Naive thymus-derived CD8-positive, alpha-beta T cell (primary cell): Measurements from ENCODE around the gene LNPEP. TPM values are rescaled to one million over a fixed set of nuclear protein-coding genes. Genes with fewer than 3 reads are reported as not detected.

Source experiments
- ATAC-seq, 2 donors: fragments of 150-1000 bp; cut with Tn5 transposase in 1 of 2; sonication (Bioruptor Pico), chemical (Tn5 transposase) in 1 of 2; 1 replicate in 1 of 2; 2 replicates in 1 of 2; pipeline ENCODE4 v1.10.0; 2021; ENCODE audit warnings: mild to moderate bottlenecking in 2 of 2, moderate library complexity in 2 of 2
- POLR2A ChIA-PET: fragments of 350-600 bp; sonication (Branson Sonifier 250); formaldehyde crosslinking; loops from one replicate; lab custom pipeline; 2021; ENCODE audit warnings: antibody characterized with exemption; lab: Charles Lee
- DNase-seq, 10 donors: peaks; one replicate each; pipeline versions ENCODE4 v3.0.0 to v3.0.0-alpha.2; 2020 to 2022
- H3K27ac Mint-ChIP-seq, 10 donors: one replicate each; pipeline ENCODE4 v1.8.0; 2020 to 2022; ENCODE audit warnings: mild to moderate bottlenecking in 10 of 10, mixed read lengths in 10 of 10, moderate library complexity in 4 of 10, inconsistent platforms in 1 of 10
- H3K27me3 Mint-ChIP-seq, 5 donors: one replicate each; pipeline ENCODE4 v1.8.0; 2021 to 2022; ENCODE audit warnings: mixed read lengths in 5 of 5
- H3K36me3 Mint-ChIP-seq, 3 donors: one replicate each; pipeline ENCODE4 v1.8.0; 2020 to 2022; ENCODE audit warnings: mixed read lengths in 3 of 3, mild to moderate bottlenecking in 2 of 3, inconsistent platforms in 1 of 3
- H3K4me1 Mint-ChIP-seq, 4 donors: one replicate each; pipeline ENCODE4 v1.8.0; 2021 to 2022; ENCODE audit warnings: mixed read lengths in 4 of 4
- H3K4me3 Mint-ChIP-seq, 10 donors: one replicate each; pipeline ENCODE4 v1.8.0; 2020 to 2022; ENCODE audit warnings: mild to moderate bottlenecking in 10 of 10, mixed read lengths in 10 of 10, moderate library complexity in 6 of 10, inconsistent platforms in 1 of 10
- H3K9me3 Mint-ChIP-seq, 9 donors: one replicate each; pipeline ENCODE4 v1.8.0; 2020 to 2022; ENCODE audit warnings: mixed read lengths in 9 of 9, mild to moderate bottlenecking in 3 of 9, inconsistent platforms in 1 of 9, moderate library complexity in 1 of 9
- polyA plus RNA-seq, 3 donors: library from polyadenylated mRNA; unstranded; fragments of 300-500 nt; fragmentation: Illumina TruSeq; gene quantifications; one replicate each; pipeline ENCODE4 v1.2.3, GENCODE V29; 2021
- total RNA-seq, 8 experiments: library from RNA in 2 of 8; stranded (reverse) in 2 of 8; gene quantifications; one replicate each; pipeline ENCODE4 v1.2.3 and lab custom pipeline; 2021 to 2026

LNPEP gene
- total and polyA plus RNA-seq, 5 experiments from 2014 or later = 50.9 to 107 (median 61.7) TPM

- POLR2A ChIA-PET = no interaction called here
- peaks cover 0 to 7% (median 0%) of the 10 kb centered on the region in 4 donors for H3K4me1 Mint-ChIP-seq
- ATAC-seq (peak in 1 of 2 donors; percentile 14), DNase-seq (no peak)
- peaks cover 0 to 3% (median 2%) of the 10 kb centered on the region in 5 donors for H3K27me3 Mint-ChIP-seq
- H3K36me3 Mint-ChIP-seq = peaks cover 0 to 3% (median 0%) of the 10 kb centered on the region in 3 donors
- H3K27ac Mint-ChIP-seq = no peak overlapping the region
- no peak overlapping the region for H3K4me3 Mint-ChIP-seq
- no peaks in the 10 kb centered on the region for H3K9me3 Mint-ChIP-seq
Observed at GRCh38 chr5:97043511-97043910, 107.6 kb downstream of the LNPEP start.

- peaks cover 0 to 7% (median 0%) of the 10 kb centered on the region in 4 donors for H3K4me1 Mint-ChIP-seq
- no peak for ATAC-seq
- peaks cover 0 to 3% (median 0%) of the 10 kb centered on the region in 3 donors for H3K36me3 Mint-ChIP-seq
- no peaks in the 10 kb centered on the region for H3K9me3 Mint-ChIP-seq
- POLR2A ChIA-PET = no interaction called here
- peak overlapping the region in 1 of 10 donors; percentile 47 for H3K27ac Mint-ChIP-seq
- H3K4me3 Mint-ChIP-seq = no peak overlapping the region
- DNase-seq = peak in 1 of 10 donors; percentile 14
- H3K27me3 Mint-ChIP-seq = peaks cover 0 to 3% (median 2%) of the 10 kb centered on the region in 5 donors
Observed at GRCh38 chr5:97044052-97044451, 108.2 kb downstream of the LNPEP start.

- POLR2A ChIA-PET = interaction anchor here (0.5 to 0.6 kb wide), 2 partner anchors 116 to 238 kb away, joined by 3 to 4 read pairs; partner anchors contain the start of gene ERAP1
- Mint-ChIP-seq H3K4me1 (peaks cover 0 to 7% (median 2%) of the 10 kb centered on the region in 4 donors), H3K36me3 (peaks cover 0 to 3% (median 0%) of the 10 kb centered on the region in 3 donors), H3K27me3 (peaks cover 0 to 8% (median 2%) of the 10 kb centered on the region in 5 donors), H3K9me3 (no peaks in the 10 kb centered on the region), H3K4me3 (no peak overlapping the region), H3K27ac (no peak overlapping the region)
- DNase-seq = peak in 1 of 10 donors; percentile 10
- no peak for ATAC-seq
Observed at GRCh38 chr5:97046270-97046982, 110.5 kb downstream of the LNPEP start.

DNA sequence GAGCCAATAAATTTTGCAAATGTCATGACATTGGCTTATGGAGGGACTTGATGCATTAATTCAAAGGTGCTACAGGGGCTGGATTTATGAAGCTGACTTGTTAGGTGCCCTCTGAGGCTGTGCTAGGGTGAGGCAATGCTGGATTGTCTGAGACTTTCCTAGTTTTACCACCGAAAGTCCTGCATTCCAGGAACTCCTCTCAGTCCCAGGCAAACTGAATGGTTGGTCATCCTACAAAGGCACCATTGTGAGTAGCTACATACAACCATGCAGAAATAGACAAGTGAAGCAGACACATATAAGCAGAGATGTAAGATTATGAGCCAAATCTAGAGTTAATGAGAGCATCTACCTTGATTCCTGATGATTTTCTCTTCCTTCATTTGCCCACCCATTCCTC, 111.2 kb downstream of the LNPEP start:
- peaks cover 0 to 7% (median 2%) of the 10 kb centered on the region in 4 donors for H3K4me1 Mint-ChIP-seq
- peaks cover 0 to 7% (median 0%) of the 10 kb centered on the region in 3 donors for H3K36me3 Mint-ChIP-seq
- POLR2A ChIA-PET = no interaction called here
- ATAC-seq (no peak), DNase-seq (no peak)
- peaks cover 0 to 10% (median 2%) of the 10 kb centered on the region in 5 donors for H3K27me3 Mint-ChIP-seq
- no peak overlapping the region for H3K4me3 Mint-ChIP-seq
- peaks cover 0 to 3% (median 0%) of the 10 kb centered on the region in 9 donors for H3K9me3 Mint-ChIP-seq
- peak overlapping the region in 1 of 10 donors; percentile 36 for H3K27ac Mint-ChIP-seq

DNA sequence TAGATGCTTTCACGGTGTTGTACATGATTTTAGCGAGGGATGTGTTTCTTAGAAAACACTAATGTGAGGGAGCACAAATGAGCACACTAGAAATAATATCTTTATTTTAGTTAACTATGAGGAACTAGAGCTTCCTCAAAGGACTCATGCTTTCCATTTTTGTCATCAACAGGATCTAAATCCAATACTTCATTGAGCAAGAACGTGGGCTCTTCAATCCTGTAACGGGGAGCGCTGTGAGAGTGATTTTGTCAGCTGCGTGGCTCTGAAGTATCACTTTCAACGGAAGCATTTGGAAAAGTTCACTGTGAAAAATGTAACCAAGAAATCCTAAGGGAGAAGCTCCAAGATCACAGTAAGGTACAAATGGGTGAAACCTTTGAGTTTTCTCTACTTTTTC, 113.3 kb downstream of the LNPEP start:
- POLR2A ChIA-PET = no interaction called here
- Mint-ChIP-seq H3K36me3 (peaks cover 0 to 9% (median 6%) of the 10 kb centered on the region in 3 donors), H3K4me1 (peaks cover 0 to 4% (median 0%) of the 10 kb centered on the region in 4 donors), H3K9me3 (peaks cover 0 to 7% (median 0%) of the 10 kb centered on the region in 9 donors), H3K27ac (no peak overlapping the region), H3K4me3 (no peak overlapping the region), H3K27me3 (peaks cover 0 to 12% (median 2%) of the 10 kb centered on the region in 5 donors)
- no peak for ATAC-seq
- DNase-seq = no peak

DNA sequence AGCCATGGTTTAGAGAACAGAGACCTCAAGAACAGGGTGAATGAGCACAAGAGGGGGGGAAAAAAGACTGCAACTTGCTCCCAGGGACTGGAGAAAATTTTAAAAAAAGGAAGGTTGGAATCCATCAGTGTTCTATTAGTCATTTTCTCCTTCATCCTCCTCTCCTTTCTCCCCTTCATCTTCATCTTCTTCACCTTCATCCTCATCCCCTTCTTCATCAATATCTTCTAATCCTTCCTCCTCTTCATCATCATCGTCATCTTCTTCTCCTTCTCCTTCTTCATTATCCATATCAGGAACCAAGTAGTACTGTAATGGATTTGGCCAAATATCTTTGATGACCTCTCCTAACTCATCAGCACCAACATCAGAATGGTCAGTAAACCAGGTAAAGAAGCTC, 120.4 kb downstream of the LNPEP start:
- ATAC-seq = no peak
- H3K27me3 Mint-ChIP-seq = peaks cover 0 to 8% (median 0%) of the 10 kb centered on the region in 5 donors
- H3K9me3 Mint-ChIP-seq = peaks cover 0 to 29% (median 12%) of the 10 kb centered on the region in 9 donors

DNA sequence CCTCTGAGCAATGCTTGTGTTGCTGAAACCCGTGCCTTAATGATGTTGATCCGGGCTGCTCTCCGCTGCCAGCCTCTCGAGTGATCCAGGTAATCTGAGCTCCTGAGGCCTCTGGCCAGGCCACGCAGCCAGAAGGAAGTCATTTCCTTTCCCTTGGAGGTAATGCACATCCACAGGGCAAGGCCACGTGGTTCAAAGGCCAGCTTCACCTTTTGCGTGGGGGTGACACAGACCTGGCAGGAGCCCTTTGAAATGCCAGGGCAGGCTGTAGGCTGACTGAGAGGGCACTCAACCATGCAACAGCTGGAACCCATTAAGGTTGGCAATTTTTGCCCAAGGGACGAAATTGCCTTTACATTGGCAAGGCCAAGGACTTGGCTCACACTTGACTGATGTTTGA, 126.2 kb downstream of the LNPEP start:
- Mint-ChIP-seq H3K4me1 (no peaks in the 10 kb centered on the region), H3K27me3 (no peaks in the 10 kb centered on the region), H3K9me3 (peaks cover 0 to 22% (median 12%) of the 10 kb centered on the region in 9 donors), H3K4me3 (no peak overlapping the region), H3K36me3 (peaks cover 2 to 17% (median 16%) of the 10 kb centered on the region in 3 donors), H3K27ac (no peak overlapping the region)
- ATAC-seq = no peak
- DNase-seq = no peak
- POLR2A ChIA-PET = no interaction called here

More for the DNA sequence above, 120.4 kb downstream of the LNPEP start:
- Mint-ChIP-seq H3K27ac (no peak overlapping the region), H3K4me1 (no peaks in the 10 kb centered on the region), H3K4me3 (no peak overlapping the region), H3K36me3 (peaks cover 2 to 23% (median 22%) of the 10 kb centered on the region in 3 donors)
- no peak for DNase-seq
- POLR2A ChIA-PET = no interaction called here

GRCh38 chr5:97063251-97063650, 127.4 kb downstream of the LNPEP start:
- POLR2A ChIA-PET = interaction anchor here (0.5 kb wide), 1 partner anchor 22 kb away, joined by 4 read pairs; no protein-coding TSS in a partner anchor
- Mint-ChIP-seq H3K4me1 (no peaks in the 10 kb centered on the region), H3K27me3 (no peaks in the 10 kb centered on the region), H3K36me3 (peaks cover 2 to 15% (median 14%) of the 10 kb centered on the region in 3 donors), H3K4me3 (no peak overlapping the region), H3K27ac (no peak overlapping the region), H3K9me3 (peaks cover 0 to 20% (median 10%) of the 10 kb centered on the region in 9 donors)
- ATAC-seq (no peak), DNase-seq (no peak)

DNA sequence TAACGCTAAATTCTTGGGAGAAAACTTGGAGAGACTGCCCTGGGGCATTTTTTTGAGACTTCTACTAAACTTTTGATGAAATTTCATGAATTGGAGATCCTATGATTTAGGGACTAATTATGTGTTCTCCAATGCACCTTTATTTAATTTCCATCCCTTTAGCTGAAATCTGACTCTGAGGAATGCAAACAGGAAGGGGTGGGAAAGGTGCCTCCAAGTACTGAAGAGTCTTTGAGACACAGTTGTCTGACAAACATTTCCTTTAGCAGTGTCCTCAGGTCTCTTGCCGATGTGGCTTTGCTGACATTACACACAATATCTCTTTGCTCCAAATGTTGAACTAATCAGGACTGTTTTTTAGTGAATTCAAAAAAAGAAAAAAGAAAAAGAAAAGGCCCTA, 129.6 kb downstream of the LNPEP start:
- H3K4me1 Mint-ChIP-seq = peaks cover 0 to 3% (median 0%) of the 10 kb centered on the region in 4 donors
- peaks cover 0 to 5% (median 1%) of the 10 kb centered on the region in 5 donors for H3K27me3 Mint-ChIP-seq
- POLR2A ChIA-PET = no interaction called here
- H3K9me3 Mint-ChIP-seq = no peaks in the 10 kb centered on the region
- H3K4me3 Mint-ChIP-seq = no peak overlapping the region
- DNase-seq (no peak), ATAC-seq (no peak)
- peaks cover 0 to 5% (median 0%) of the 10 kb centered on the region in 3 donors for H3K36me3 Mint-ChIP-seq
- H3K27ac Mint-ChIP-seq = no peak overlapping the region

DNA sequence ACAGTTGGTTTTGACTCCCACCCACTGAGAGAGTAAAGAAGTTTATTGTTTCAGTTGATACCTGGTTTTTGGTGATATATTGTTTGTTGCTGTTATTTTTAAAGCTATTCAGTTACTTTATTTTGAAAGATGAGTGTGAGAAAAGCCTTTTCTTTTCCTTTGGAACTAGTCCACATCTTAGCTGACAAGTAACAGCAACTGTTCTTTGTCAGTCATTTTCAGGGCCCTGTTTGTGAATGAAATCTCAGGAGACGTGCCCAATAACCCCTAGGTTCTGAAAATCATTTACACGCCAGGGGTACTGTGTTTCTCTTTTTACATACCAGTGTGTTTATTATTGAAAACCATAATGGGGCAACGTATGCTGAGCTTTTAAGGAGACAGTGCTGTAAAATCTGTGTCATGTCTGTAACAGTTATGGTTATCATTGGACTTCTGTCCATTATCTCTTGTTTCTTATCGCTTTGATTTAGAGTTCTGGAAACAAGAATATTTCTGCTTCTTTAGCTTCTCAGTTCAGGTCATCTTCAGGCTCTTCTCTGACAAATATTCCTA, 131.5 kb downstream of the LNPEP start:
- POLR2A ChIA-PET = no interaction called here
- H3K27me3 Mint-ChIP-seq = peaks cover 0 to 5% (median 1%) of the 10 kb centered on the region in 5 donors
- no peaks in the 10 kb centered on the region for H3K36me3 Mint-ChIP-seq
- no peak for ATAC-seq
- H3K27ac Mint-ChIP-seq = no peak overlapping the region
- H3K4me1 Mint-ChIP-seq = peaks cover 0 to 3% (median 0%) of the 10 kb centered on the region in 4 donors
- DNase-seq = no peak
- H3K9me3 Mint-ChIP-seq = no peaks in the 10 kb centered on the region
- H3K4me3 Mint-ChIP-seq = no peak overlapping the region

GRCh38 chr5:97070234-97070633, 134.4 kb downstream of the LNPEP start:
- H3K4me3 Mint-ChIP-seq = no peak overlapping the region
- peaks cover 0 to 9% (median 1%) of the 10 kb centered on the region in 5 donors for H3K27me3 Mint-ChIP-seq
- no peak overlapping the region for H3K27ac Mint-ChIP-seq
- no peak for ATAC-seq
- DNase-seq = no peak
- peaks cover 0 to 18% (median 3%) of the 10 kb centered on the region in 4 donors for H3K4me1 Mint-ChIP-seq
- no peaks in the 10 kb centered on the region for H3K36me3 Mint-ChIP-seq
- POLR2A ChIA-PET = no interaction called here
- H3K9me3 Mint-ChIP-seq = no peaks in the 10 kb centered on the region

DNA sequence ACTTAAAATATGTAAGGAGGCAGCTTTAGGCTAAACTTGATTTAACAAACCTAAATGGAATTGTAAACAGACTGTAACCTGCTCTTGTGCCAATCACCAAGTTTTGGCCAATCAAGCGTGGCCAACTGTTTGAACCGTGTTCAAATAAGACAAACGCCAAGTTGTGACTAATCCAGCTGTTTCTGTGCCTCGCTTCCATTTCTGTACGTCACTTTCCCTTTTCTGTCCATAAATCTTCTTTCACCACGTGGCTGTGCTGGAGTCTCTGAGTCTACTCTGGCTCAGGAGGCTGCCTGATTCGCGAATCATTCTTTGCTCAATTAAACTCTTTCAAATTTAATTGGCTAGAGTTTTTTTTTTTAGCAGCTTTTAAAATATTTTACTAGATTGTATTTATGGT, 135.2 kb downstream of the LNPEP start:
- H3K36me3 Mint-ChIP-seq = no peaks in the 10 kb centered on the region
- no peaks in the 10 kb centered on the region for H3K9me3 Mint-ChIP-seq
- ATAC-seq (no peak), DNase-seq (no peak)
- H3K27ac Mint-ChIP-seq = no peak overlapping the region
- no peak overlapping the region for H3K4me3 Mint-ChIP-seq
- H3K4me1 Mint-ChIP-seq = peaks cover 0 to 20% (median 3%) of the 10 kb centered on the region in 4 donors
- peaks cover 0 to 9% (median 1%) of the 10 kb centered on the region in 5 donors for H3K27me3 Mint-ChIP-seq
- POLR2A ChIA-PET = no interaction called here

DNA sequence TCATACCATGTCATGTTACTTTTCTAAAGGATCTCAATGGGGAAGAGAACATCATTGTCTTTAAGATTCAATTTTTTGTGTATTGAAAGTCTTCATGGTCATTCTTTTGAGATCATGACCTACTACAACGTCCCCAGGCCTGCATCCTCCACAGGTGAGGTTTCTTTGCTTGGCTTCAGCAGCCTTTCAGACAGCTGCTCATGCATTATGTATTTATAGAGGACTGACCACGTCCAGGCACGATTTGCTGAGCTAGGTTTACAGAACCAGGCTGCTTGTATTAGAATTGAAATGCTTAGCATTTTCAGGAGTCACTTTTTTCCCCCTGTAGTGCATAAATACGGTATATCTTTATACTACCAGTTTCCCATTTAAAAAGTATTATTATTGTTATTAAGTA, 136.1 kb downstream of the LNPEP start:
- ATAC-seq (no peak), DNase-seq (no peak)
- Mint-ChIP-seq H3K36me3 (no peaks in the 10 kb centered on the region), H3K27ac (no peak overlapping the region), H3K27me3 (peaks cover 0 to 9% (median 1%) of the 10 kb centered on the region in 5 donors), H3K9me3 (no peaks in the 10 kb centered on the region), H3K4me3 (no peak overlapping the region), H3K4me1 (peaks cover 0 to 20% (median 3%) of the 10 kb centered on the region in 4 donors)
- POLR2A ChIA-PET = no interaction called here
